H1 (cell line): ENCODE data around the gene HS6ST3.

Experiments used
- CEBPB ChIP-seq: IDR thresholded peaks from 2 replicates; pipeline ENCODE4 v1.6.1; 2012; ENCODE audit warnings: low read depth, low read length
- EP300 ChIP-seq, 2 experiments: IDR thresholded peaks; 1 replicate in 1 of 2; 2 replicates in 1 of 2; pipeline ENCODE4 v1.6.1; 2011 to 2012; ENCODE audit warnings: low read depth in 2 of 2, low read length in 2 of 2, mild to moderate bottlenecking in 2 of 2, borderline replicate concordance in 1 of 2, inconsistent platforms in 1 of 2, moderate library complexity in 1 of 2
- GTF2F1 ChIP-seq: IDR thresholded peaks from 2 replicates; pipeline ENCODE4 v1.6.1; 2012; ENCODE audit warnings: low read depth, low read length, improper control_type of control experiment, borderline replicate concordance
- POLR2AphosphoS5 ChIP-seq: IDR thresholded peaks from 2 replicates; pipeline ENCODE4 v1.6.1; 2011; ENCODE audit warnings: low read depth, low read length
- TF ChIP-seq, protein P1 (sequence below), 3 experiments: IDR thresholded peaks; 1 replicate in 2 of 3; 2 replicates in 1 of 3; pipeline versions ENCODE4 v1.5.1 to v1.6.1; 2011; ENCODE audit warnings: low read length in 3 of 3, mild to moderate bottlenecking in 3 of 3, inconsistent platforms in 2 of 3, low read depth in 1 of 3, moderate library complexity in 1 of 3; ENCODE audit not compliant: insufficient read depth in 1 of 3; ENCODE audit errors: control extremely low read depth in 1 of 3

DNA sequence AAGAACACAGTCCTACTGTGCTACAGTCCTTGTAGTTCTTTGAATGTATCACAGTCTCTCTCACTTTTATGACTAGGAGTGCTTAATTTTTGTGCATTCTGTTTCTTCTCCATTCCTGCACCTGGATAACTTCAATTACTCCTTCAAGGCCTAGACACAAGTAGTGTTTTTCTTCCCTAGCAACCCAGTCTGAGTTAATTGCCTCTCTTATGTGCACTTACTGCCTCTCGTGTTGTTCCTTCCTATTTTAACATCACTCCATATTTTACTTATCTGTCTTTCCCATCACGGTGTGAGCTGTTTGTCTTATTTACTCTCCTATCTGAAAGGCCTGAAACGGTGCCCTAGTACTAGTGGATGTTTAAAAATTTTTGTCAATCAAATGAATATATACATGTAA, 101.5 kb downstream of the HS6ST3 start:
- TF ChIP-seq GTF2F1 (no peak), POLR2AphosphoS5 (no peak), EP300 (IDR thresholded peaks at IDR 0.05; ENCODE audit: borderline replicate concordance in 1 of 2, low read depth in 2 of 2, low read length in 2 of 2) (no peak), CEBPB (no peak)
- TF ChIP-seq, protein P1, sequence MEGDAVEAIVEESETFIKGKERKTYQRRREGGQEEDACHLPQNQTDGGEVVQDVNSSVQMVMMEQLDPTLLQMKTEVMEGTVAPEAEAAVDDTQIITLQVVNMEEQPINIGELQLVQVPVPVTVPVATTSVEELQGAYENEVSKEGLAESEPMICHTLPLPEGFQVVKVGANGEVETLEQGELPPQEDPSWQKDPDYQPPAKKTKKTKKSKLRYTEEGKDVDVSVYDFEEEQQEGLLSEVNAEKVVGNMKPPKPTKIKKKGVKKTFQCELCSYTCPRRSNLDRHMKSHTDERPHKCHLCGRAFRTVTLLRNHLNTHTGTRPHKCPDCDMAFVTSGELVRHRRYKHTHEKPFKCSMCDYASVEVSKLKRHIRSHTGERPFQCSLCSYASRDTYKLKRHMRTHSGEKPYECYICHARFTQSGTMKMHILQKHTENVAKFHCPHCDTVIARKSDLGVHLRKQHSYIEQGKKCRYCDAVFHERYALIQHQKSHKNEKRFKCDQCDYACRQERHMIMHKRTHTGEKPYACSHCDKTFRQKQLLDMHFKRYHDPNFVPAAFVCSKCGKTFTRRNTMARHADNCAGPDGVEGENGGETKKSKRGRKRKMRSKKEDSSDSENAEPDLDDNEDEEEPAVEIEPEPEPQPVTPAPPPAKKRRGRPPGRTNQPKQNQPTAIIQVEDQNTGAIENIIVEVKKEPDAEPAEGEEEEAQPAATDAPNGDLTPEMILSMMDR (IDR thresholded peaks at IDR 0.05; ENCODE audit: control extremely low read depth in 1 of 3, insufficient read depth in 1 of 3, low read depth in 1 of 3, low read length in 3 of 3) = no peak
